ENCODE measurements around the gene VSTM2B.

DNA sequence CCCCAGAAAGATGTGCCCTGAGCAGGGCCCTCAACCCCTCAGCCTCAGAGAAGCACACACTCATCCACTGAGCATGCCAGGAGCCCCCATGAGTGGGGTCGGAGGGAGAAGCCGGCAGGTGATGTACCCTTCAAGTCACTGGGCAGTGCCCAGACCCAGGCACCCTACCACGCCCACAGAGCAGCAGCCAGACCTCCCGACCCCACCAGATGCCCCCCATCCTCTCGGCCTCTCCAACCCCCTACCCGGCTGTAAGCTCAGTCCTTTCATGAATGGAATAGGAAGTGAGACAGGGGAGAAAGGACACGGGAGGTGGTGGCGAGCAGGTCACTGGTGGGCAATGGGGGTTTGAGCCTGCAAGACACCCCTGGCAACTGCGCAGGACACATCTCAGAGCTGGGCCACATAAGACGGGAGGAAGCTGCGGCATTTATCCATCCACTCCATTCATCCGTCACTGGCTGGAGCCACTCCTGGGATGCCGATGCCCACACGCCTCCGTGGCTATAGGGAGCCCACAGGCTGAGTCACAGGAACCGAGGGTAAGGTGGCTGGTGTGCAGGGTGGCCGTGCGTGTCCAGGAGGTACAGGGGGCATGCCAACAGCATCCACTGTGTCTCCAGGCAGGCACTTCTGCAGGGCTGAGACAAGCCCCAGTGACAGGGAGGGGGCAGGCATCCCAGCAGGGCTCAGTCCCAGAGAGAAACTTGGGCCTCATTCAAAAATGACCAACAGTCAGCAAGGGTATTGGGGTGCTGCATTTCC, 23.8 kb upstream of the VSTM2B start:
- TF ChIP-seq CTCF (IDR thresholded peaks at IDR 0.05; ENCODE audit: low read depth, low read length, missing input control), result no peak
- TF ChIP-seq MAX (IDR thresholded peaks at IDR 0.05), result no peak
- TF ChIP-seq JUND (IDR thresholded peaks at IDR 0.05), result no peak
- no peak for TF ChIP-seq GABPA (IDR thresholded peaks at IDR 0.05 in 1 of 2, conservative IDR thresholded peaks at IDR 0.05 in 1 of 2)
- TF ChIP-seq, protein P1, sequence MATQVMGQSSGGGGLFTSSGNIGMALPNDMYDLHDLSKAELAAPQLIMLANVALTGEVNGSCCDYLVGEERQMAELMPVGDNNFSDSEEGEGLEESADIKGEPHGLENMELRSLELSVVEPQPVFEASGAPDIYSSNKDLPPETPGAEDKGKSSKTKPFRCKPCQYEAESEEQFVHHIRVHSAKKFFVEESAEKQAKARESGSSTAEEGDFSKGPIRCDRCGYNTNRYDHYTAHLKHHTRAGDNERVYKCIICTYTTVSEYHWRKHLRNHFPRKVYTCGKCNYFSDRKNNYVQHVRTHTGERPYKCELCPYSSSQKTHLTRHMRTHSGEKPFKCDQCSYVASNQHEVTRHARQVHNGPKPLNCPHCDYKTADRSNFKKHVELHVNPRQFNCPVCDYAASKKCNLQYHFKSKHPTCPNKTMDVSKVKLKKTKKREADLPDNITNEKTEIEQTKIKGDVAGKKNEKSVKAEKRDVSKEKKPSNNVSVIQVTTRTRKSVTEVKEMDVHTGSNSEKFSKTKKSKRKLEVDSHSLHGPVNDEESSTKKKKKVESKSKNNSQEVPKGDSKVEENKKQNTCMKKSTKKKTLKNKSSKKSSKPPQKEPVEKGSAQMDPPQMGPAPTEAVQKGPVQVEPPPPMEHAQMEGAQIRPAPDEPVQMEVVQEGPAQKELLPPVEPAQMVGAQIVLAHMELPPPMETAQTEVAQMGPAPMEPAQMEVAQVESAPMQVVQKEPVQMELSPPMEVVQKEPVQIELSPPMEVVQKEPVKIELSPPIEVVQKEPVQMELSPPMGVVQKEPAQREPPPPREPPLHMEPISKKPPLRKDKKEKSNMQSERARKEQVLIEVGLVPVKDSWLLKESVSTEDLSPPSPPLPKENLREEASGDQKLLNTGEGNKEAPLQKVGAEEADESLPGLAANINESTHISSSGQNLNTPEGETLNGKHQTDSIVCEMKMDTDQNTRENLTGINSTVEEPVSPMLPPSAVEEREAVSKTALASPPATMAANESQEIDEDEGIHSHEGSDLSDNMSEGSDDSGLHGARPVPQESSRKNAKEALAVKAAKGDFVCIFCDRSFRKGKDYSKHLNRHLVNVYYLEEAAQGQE (IDR thresholded peaks at IDR 0.05), result no peak
- TF ChIP-seq, protein P2, sequence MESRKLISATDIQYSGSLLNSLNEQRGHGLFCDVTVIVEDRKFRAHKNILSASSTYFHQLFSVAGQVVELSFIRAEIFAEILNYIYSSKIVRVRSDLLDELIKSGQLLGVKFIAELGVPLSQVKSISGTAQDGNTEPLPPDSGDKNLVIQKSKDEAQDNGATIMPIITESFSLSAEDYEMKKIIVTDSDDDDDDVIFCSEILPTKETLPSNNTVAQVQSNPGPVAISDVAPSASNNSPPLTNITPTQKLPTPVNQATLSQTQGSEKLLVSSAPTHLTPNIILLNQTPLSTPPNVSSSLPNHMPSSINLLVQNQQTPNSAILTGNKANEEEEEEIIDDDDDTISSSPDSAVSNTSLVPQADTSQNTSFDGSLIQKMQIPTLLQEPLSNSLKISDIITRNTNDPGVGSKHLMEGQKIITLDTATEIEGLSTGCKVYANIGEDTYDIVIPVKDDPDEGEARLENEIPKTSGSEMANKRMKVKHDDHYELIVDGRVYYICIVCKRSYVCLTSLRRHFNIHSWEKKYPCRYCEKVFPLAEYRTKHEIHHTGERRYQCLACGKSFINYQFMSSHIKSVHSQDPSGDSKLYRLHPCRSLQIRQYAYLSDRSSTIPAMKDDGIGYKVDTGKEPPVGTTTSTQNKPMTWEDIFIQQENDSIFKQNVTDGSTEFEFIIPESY (IDR thresholded peaks at IDR 0.05), result no peak
- no peak for TF ChIP-seq SP1 (IDR thresholded peaks at IDR 0.05)
- TF ChIP-seq ATF3 (IDR thresholded peaks at IDR 0.05), result no peak
- TF ChIP-seq TAF1 (conservative IDR thresholded peaks at IDR 0.05), result no peak
- no peak for TF ChIP-seq HNF4G (IDR thresholded peaks at IDR 0.05)
- no peak for TF ChIP-seq FOXA2 (IDR thresholded peaks at IDR 0.05)
- TF ChIP-seq YY1 (IDR thresholded peaks at IDR 0.05), result no peak
- TF ChIP-seq RXRA (IDR thresholded peaks at IDR 0.05), result no peak
- TF ChIP-seq RAD21 (IDR thresholded peaks at IDR 0.05), result no peak
